AG10803 (cell line): ENCODE results near the gene CLDN9.
A peak's percentile ranks its signal among the peaks of the same experiment; 100 is the strongest.

ENCODE experiments used
- DNase-seq: peaks from one replicate; pipeline ENCODE4 v3.0.0; 2010; ENCODE audit warnings: low read depth
- H3K4me3 ChIP-seq: 2 replicates; pipeline ENCODE4 v1.5.1; 2011; ENCODE audit warnings: mild to moderate bottlenecking, low read length, control low read depth
- CTCF ChIP-seq: conservative IDR thresholded peaks from 2 replicates; pipeline ENCODE4 v1.5.1; 2011; ENCODE audit warnings: mild to moderate bottlenecking, low read length, control low read depth, inconsistent platforms

The CLDN9 gene

GRCh38 chr16:3013998-3014690, 1.4 kb downstream of the CLDN9 start:
- DNase-seq, result no peak
- TF ChIP-seq CTCF, result no peak
- H3K4me3 ChIP-seq, result no peak overlapping the region

GRCh38 chr16:3014971-3015370, 2.2 kb downstream of the CLDN9 start:
- no peak for TF ChIP-seq CTCF
- H3K4me3 ChIP-seq, result no peak overlapping the region
- no peak for DNase-seq

GRCh38 chr16:3015865-3016521, 3.3 kb downstream of the CLDN9 start:
- no peak for TF ChIP-seq CTCF
- no peak overlapping the region for H3K4me3 ChIP-seq
- no peak for DNase-seq

- H3K4me3 ChIP-seq, result no peak overlapping the region
- no peak for TF ChIP-seq CTCF
- DNase-seq, result no peak
Observed at GRCh38 chr16:3017344-3017743, 4.6 kb downstream of the CLDN9 start.

GRCh38 chr16:3017794-3018506, 5.2 kb downstream of the CLDN9 start, which contains the start of gene CLDN6:
CLDN6 (minus strand) TSS chr16:3018183; CDS start chr16:3016021, 2,162 bp downstream.
- TF ChIP-seq CTCF, result no peak
- H3K4me3 ChIP-seq, result no peak within 1 kb of the TSS
- DNase-seq, result no peak

- DNase-seq, result no peak
- H3K4me3 ChIP-seq, result peak overlapping the region; percentile 63
Observed at GRCh38 chr16:3019594-3020246, 7.0 kb downstream of the CLDN9 start.

More at GRCh38 chr16:3019594-3020246, 7.0 kb downstream of the CLDN9 start:
- TF ChIP-seq CTCF, result no peak
